Measurements from ENCODE around the gene SCD5.

DNA sequence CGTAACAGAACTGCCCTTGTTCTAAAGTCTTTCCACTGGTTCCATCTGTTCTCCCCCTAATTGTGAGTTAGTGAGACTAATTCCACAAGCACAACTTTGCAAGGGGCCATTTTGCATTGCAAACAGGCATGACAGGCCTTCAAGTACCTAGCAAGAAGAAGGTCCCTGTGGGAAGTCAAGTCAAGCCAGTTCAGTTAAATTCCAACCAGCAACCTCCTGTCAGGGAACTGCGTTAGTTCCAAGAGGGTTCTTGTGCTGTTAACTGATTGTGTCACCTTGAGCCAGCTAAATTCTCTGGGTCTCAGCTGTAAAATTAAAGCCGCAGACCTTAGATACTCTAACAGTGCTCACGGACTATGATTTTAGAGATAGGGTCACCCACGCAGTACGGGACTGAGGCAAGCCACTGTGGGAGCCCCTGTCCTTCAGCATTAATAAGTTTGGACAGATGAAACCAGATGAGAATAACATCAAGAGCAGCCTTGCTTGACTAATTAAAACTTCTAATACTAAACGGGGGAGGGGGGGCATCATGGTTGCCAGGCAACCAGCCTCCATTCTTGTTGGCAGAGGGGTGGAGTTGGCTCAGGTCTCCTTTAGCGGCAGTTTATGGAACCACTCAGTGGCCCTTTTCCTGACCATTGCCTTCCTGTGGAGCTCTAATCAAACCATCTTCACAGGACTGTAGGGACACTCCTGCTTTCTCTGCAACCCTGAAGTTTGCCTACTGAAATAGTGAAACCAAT, 212.7 kb downstream of the SCD5 start:
- TF ChIP-seq POLR2AphosphoS5 (IDR thresholded peaks at IDR 0.05; ENCODE audit: low read depth, low read length) (no peak), TAF1 (IDR thresholded peaks at IDR 0.05; ENCODE audit: borderline replicate concordance, insufficient read depth, low read length) (no peak), REST (IDR thresholded peaks at IDR 0.05; ENCODE audit: insufficient read depth in 1 of 2, low read depth in 2 of 2, low read length in 2 of 2) (no peak)

All from PFSK-1 (cell line).